ENCODE results near the gene UQCRC2. TPM values are rescaled to one million over a fixed set of nuclear protein-coding genes. Genes with fewer than 3 reads are reported as not detected.

Gene UQCRC2
- total and polyA plus RNA-seq, 2 donors (not counting 3 experiments of a cell fraction or from before 2014, with no cell fraction given): 132 to 189 TPM

DNA sequence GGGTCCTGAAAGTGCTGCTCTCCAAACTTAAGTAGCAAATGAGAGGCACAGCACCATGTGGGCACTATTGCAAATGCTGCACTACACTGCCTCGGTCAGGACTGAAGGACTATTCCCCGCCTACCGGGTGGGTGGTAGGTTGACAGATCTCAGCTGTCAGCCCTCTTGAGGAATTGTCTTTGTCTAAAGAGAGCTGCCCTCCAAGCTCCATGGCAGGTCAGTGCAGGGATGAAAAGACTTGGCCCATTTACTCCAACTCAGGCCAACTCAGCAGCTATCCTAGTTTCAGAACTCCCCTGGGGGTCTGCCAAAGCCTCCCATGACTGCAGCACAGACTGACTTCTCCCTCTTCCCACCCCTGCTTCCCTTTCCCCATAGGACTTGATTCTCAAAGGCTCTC lies 51.2 kb downstream of the UQCRC2 start:
- no peak for FAIRE-seq
- ChIA-PET CTCF (interaction anchor here (0.8 to 27.0 kb wide), 6 partner anchors 19 to 185 kb away, joined by 3 to 994 read pairs (median 4); no protein-coding TSS in a partner anchor), POLR2A (no interaction called here)
- intact Hi-C loops (cut with micrococcal nuclease): no loop called here
- no peak overlapping the region for H3K9ac ChIP-seq (replicated peaks; ENCODE audit: extremely low read depth, insufficient read depth, low read length)
- no peak overlapping the region for H3K27ac ChIP-seq (ENCODE audit: insufficient read depth, low read depth, low read length)
- H2AFZ ChIP-seq (ENCODE audit: low read depth, low read length): no peak overlapping the region
- dilution Hi-C loops (cut with MboI; ENCODE audit: extremely low pct_ligation_motif_present, low sequenced_read_pairs): no loop called here
- no peaks in the 10 kb centered on the region for H3K36me3 ChIP-seq (ENCODE audit: control insufficient read depth in 2 of 2, extremely low read depth in 1 of 2, insufficient read depth in 2 of 2, low read length in 2 of 2)
- H4K20me1 ChIP-seq (replicated peaks; ENCODE audit: control insufficient read depth, extremely low read depth, insufficient read depth, low read length): no peaks in the 10 kb centered on the region
- no peaks in the 10 kb centered on the region for H3K27me3 ChIP-seq (ENCODE audit: control insufficient read depth in 2 of 2, insufficient read depth in 2 of 2, low read length in 2 of 2)
- TF ChIP-seq, protein P1, sequence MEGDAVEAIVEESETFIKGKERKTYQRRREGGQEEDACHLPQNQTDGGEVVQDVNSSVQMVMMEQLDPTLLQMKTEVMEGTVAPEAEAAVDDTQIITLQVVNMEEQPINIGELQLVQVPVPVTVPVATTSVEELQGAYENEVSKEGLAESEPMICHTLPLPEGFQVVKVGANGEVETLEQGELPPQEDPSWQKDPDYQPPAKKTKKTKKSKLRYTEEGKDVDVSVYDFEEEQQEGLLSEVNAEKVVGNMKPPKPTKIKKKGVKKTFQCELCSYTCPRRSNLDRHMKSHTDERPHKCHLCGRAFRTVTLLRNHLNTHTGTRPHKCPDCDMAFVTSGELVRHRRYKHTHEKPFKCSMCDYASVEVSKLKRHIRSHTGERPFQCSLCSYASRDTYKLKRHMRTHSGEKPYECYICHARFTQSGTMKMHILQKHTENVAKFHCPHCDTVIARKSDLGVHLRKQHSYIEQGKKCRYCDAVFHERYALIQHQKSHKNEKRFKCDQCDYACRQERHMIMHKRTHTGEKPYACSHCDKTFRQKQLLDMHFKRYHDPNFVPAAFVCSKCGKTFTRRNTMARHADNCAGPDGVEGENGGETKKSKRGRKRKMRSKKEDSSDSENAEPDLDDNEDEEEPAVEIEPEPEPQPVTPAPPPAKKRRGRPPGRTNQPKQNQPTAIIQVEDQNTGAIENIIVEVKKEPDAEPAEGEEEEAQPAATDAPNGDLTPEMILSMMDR (IDR thresholded peaks at IDR 0.05; ENCODE audit: extremely low read depth in 1 of 2, insufficient read depth in 1 of 2, low read depth in 1 of 2, low read length in 2 of 2): no peak
- TF ChIP-seq GATA2 (IDR thresholded peaks at IDR 0.05; ENCODE audit: insufficient read depth, insufficient read length, low read depth, low read length) (no peak), FOS (IDR thresholded peaks at IDR 0.05; ENCODE audit: borderline replicate concordance, insufficient read depth, low read length) (no peak), JUN (IDR thresholded peaks at IDR 0.05; ENCODE audit: borderline replicate concordance, insufficient read depth, insufficient read length, low read depth) (no peak), POLR2A (IDR thresholded peaks at IDR 0.05; ENCODE audit: low read depth, low read length) (no peak), EZH2 (IDR thresholded peaks at IDR 0.05; ENCODE audit: borderline replicate concordance, low read depth, low read length, severe bottlenecking) (no peak), POLR2AphosphoS5 (IDR thresholded peaks at IDR 0.05; ENCODE audit: insufficient read depth, low read depth, low read length) (no peak), MYC (IDR thresholded peaks at IDR 0.05; ENCODE audit: low read depth, low read length) (no peak)
- TF ChIP-seq, protein P2, sequence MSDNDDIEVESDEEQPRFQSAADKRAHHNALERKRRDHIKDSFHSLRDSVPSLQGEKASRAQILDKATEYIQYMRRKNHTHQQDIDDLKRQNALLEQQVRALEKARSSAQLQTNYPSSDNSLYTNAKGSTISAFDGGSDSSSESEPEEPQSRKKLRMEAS (IDR thresholded peaks at IDR 0.05; ENCODE audit: insufficient read depth, insufficient read length): no peak
- no peaks in the 10 kb centered on the region for H3K9me1 ChIP-seq (replicated peaks; ENCODE audit: control insufficient read depth, extremely low read depth, insufficient read depth, low read length)
- DNase-seq (ENCODE audit: low read depth, low spot score): no peak
- H3K4me2 ChIP-seq (ENCODE audit: insufficient read depth, low read length): no peak overlapping the region
- no peaks in the 10 kb centered on the region for H3K9me3 ChIP-seq (replicated peaks; ENCODE audit: control insufficient read depth, insufficient read depth, low read length)
- no TSS peak for BruUV-seq (replicated peaks)
- peaks cover 20% of the 10 kb centered on the region for H3K4me1 ChIP-seq (ENCODE audit: control insufficient read depth, extremely low read depth, insufficient read depth, low read length)
- no peak overlapping the region for H3K4me3 ChIP-seq (replicated peaks in 1 of 3; ENCODE audit: insufficient read depth in 1 of 3, low read depth in 1 of 3, low read length in 3 of 3)
- peaks cover 13% of the 10 kb centered on the region for H3K79me2 ChIP-seq (ENCODE audit: control insufficient read depth, insufficient read depth, low read length)

All from endothelial cell of umbilical vein (primary cell).